HG03159 (cell line): ENCODE results near the gene MAGI2.
A peak's percentile ranks its signal among the peaks of the same experiment; 100 is the strongest.

Source experiments
- ATAC-seq: cut with Tn5 transposase; IDR thresholded peaks from one replicate; pipeline ENCODE4 v1.9.1; 2021; ENCODE audit warnings: mild to moderate bottlenecking, moderate library complexity; ENCODE audit not compliant: unreplicated experiment

Gene MAGI2

GRCh38 chr7:78842068-78842467 lies 611.4 kb downstream of the MAGI2 start:
- ATAC-seq, result no peak

- no peak for ATAC-seq
Measured at GRCh38 chr7:78835897-78836296, 617.6 kb downstream of the MAGI2 start.

- no peak for ATAC-seq
Measured at GRCh38 chr7:78828317-78828716, 625.1 kb downstream of the MAGI2 start.

GRCh38 chr7:78803501-78804127 lies 649.9 kb downstream of the MAGI2 start:
- ATAC-seq, result no peak

GRCh38 chr7:78794101-78794500 lies 659.4 kb downstream of the MAGI2 start:
- no peak for ATAC-seq

- ATAC-seq, result no peak
Measured at GRCh38 chr7:78792624-78793023, 660.8 kb downstream of the MAGI2 start.

GRCh38 chr7:78792006-78792405 lies 661.5 kb downstream of the MAGI2 start:
- ATAC-seq, result no peak

GRCh38 chr7:78788464-78788863 lies 665.0 kb downstream of the MAGI2 start:
- no peak for ATAC-seq

- no peak for ATAC-seq
Measured at GRCh38 chr7:78787854-78788253, 665.6 kb downstream of the MAGI2 start.

GRCh38 chr7:78786055-78786454 lies 667.4 kb downstream of the MAGI2 start:
- ATAC-seq, result no peak

- ATAC-seq, result no peak
Measured at GRCh38 chr7:78783179-78783962, 670.1 kb downstream of the MAGI2 start.

GRCh38 chr7:78780560-78780959 lies 672.9 kb downstream of the MAGI2 start:
- ATAC-seq, result no peak

GRCh38 chr7:78779788-78780187 lies 673.7 kb downstream of the MAGI2 start:
- no peak for ATAC-seq

GRCh38 chr7:78777829-78778228 lies 675.6 kb downstream of the MAGI2 start:
- ATAC-seq, result no peak

GRCh38 chr7:78770422-78771410 lies 682.8 kb downstream of the MAGI2 start:
- ATAC-seq, result peak; percentile 39

- peak; percentile 93 for ATAC-seq
Measured at GRCh38 chr7:78769481-78770101, 683.9 kb downstream of the MAGI2 start.

GRCh38 chr7:78768859-78769258 lies 684.6 kb downstream of the MAGI2 start:
- ATAC-seq, result no peak

GRCh38 chr7:78765943-78766729 lies 687.3 kb downstream of the MAGI2 start:
- ATAC-seq, result no peak

- no peak for ATAC-seq
Measured at GRCh38 chr7:78764571-78764970, 688.9 kb downstream of the MAGI2 start.

GRCh38 chr7:78762625-78763024 lies 690.8 kb downstream of the MAGI2 start:
- ATAC-seq, result no peak
